Natural killer cell (primary cell): ENCODE measurements around the gene RAB31. TPM values are rescaled to one million over a fixed set of nuclear protein-coding genes. Genes with fewer than 3 reads are reported as not detected.

ENCODE experiments used
- ATAC-seq, 3 donors: fragments of 150-1000 bp in 2 of 3; fragments of 200-7000 bp in 1 of 3; cut with Tn5 transposase; 1 replicate in 1 of 3; 2 replicates in 2 of 3; pipeline ENCODE4 v1.10.0; 2021; ENCODE audit warnings: mild to moderate bottlenecking in 2 of 3, moderate library complexity in 2 of 3
- DNase-seq, 2 donors: peaks; one replicate each; pipeline versions ENCODE4 v3.0.0 to v3.0.0-alpha.2; 2013 to 2021; ENCODE audit warnings: mixed read lengths in 1 of 2
- H3K27ac ChIP-seq: one replicate; pipeline ENCODE4 v1.5.1; 2013; ENCODE audit warnings: mild to moderate bottlenecking, low read length
- H3K27me3 ChIP-seq: one replicate; pipeline ENCODE4 v1.6.1; 2013; ENCODE audit warnings: low read length; ENCODE audit not compliant: control insufficient read depth, insufficient read depth
- H3K36me3 ChIP-seq: one replicate; pipeline ENCODE4 v1.6.1; 2013; ENCODE audit warnings: low read length; ENCODE audit not compliant: control insufficient read depth, insufficient read depth
- H3K4me1 ChIP-seq: one replicate; pipeline ENCODE4 v1.6.1; 2013; ENCODE audit warnings: low read length; ENCODE audit not compliant: control insufficient read depth, insufficient read depth
- H3K4me3 ChIP-seq: one replicate; pipeline ENCODE4 v1.5.1; 2013; ENCODE audit warnings: low read length
- H3K9me3 ChIP-seq: one replicate; pipeline ENCODE4 v1.6.1; 2013; ENCODE audit warnings: low read length; ENCODE audit not compliant: control insufficient read depth, insufficient read depth
- H3K27ac Mint-ChIP-seq, 2 donors: one replicate each; pipeline ENCODE4 v1.8.0; 2022; ENCODE audit warnings: mild to moderate bottlenecking in 2 of 2, mixed read lengths in 2 of 2, moderate library complexity in 1 of 2
- H3K27me3 Mint-ChIP-seq, 2 donors: one replicate each; pipeline ENCODE4 v1.8.0; 2022; ENCODE audit warnings: low read depth in 2 of 2, mixed read lengths in 2 of 2
- H3K36me3 Mint-ChIP-seq: one replicate; pipeline ENCODE4 v1.8.0; 2022; ENCODE audit warnings: mixed read lengths
- H3K4me1 Mint-ChIP-seq, 2 donors: one replicate each; pipeline ENCODE4 v1.8.0; 2022; ENCODE audit warnings: mixed read lengths in 2 of 2
- H3K4me3 Mint-ChIP-seq: one replicate; pipeline ENCODE4 v1.8.0; 2022; ENCODE audit warnings: mild to moderate bottlenecking, moderate library complexity, mixed read lengths
- H3K9me3 Mint-ChIP-seq, 2 donors: one replicate each; pipeline ENCODE4 v1.8.0; 2022; ENCODE audit warnings: mixed read lengths in 2 of 2
- WGBS: methylation state at CpG from one replicate; pipeline ENCODE4 v1.1.7; 2013; ENCODE audit warnings: missing lambda C conversion rate; ENCODE audit not compliant: insufficient coverage; 5-methylcytosine and 5-hydroxymethylcytosine counted together
- intact Hi-C: fragments of 100-400 bp; cut with micrococcal nuclease; formaldehyde crosslinking; loops from one replicate; pipeline ENCODE4 v1.14.2; 2022
- total RNA-seq, 4 donors: library from RNA; stranded (reverse); fragments of 120-200 nt in 1 of 4; gene quantifications; one replicate each; pipeline versions ENCODE4 v1.2.3 to v1.2.4, GENCODE V29; 2013 to 2022
- TF ChIP-seq, protein P1 (sequence below): fragments of 200-600 bp; IDR thresholded peaks from one replicate; pipeline ENCODE4 v1.8.0; 2022; ENCODE audit warnings: antibody characterized with exemption

The RAB31 gene
- total RNA-seq, 3 donors from 2014 or later (not counting 1 experiment from before 2014, with no cell fraction given), result 5.3 to 26.1 (median 9.9) TPM

GRCh38 chr18:9910071-9910470, 202.0 kb downstream of the RAB31 start:
- Histone ChIP-seq H3K27ac (no peak overlapping the region), H3K4me1 (peaks cover 5% of the 10 kb centered on the region), H3K36me3 (no peaks in the 10 kb centered on the region), H3K9me3 (peaks cover 2% of the 10 kb centered on the region), H3K4me3 (no peak overlapping the region), H3K27me3 (no peaks in the 10 kb centered on the region)
- Mint-ChIP-seq H3K27me3 (peaks cover 24 to 47% of the 10 kb centered on the region in 2 donors), H3K4me3 (no peak overlapping the region), H3K9me3 (no peaks in the 10 kb centered on the region), H3K36me3 (no peaks in the 10 kb centered on the region), H3K4me1 (peaks cover 9 to 10% of the 10 kb centered on the region in 2 donors), H3K27ac (no peak overlapping the region)
- TF ChIP-seq, protein P1, sequence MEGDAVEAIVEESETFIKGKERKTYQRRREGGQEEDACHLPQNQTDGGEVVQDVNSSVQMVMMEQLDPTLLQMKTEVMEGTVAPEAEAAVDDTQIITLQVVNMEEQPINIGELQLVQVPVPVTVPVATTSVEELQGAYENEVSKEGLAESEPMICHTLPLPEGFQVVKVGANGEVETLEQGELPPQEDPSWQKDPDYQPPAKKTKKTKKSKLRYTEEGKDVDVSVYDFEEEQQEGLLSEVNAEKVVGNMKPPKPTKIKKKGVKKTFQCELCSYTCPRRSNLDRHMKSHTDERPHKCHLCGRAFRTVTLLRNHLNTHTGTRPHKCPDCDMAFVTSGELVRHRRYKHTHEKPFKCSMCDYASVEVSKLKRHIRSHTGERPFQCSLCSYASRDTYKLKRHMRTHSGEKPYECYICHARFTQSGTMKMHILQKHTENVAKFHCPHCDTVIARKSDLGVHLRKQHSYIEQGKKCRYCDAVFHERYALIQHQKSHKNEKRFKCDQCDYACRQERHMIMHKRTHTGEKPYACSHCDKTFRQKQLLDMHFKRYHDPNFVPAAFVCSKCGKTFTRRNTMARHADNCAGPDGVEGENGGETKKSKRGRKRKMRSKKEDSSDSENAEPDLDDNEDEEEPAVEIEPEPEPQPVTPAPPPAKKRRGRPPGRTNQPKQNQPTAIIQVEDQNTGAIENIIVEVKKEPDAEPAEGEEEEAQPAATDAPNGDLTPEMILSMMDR, result no peak
- ATAC-seq, result no peak
- intact Hi-C loops, result loop anchor here (5.0 to 10.0 kb wide), 6 partner anchors 295 to 1997 kb away; partner anchors contain the start of genes MPPE1, NAPG, NDUFV2 and PPP4R1
- no peak for DNase-seq

DNA sequence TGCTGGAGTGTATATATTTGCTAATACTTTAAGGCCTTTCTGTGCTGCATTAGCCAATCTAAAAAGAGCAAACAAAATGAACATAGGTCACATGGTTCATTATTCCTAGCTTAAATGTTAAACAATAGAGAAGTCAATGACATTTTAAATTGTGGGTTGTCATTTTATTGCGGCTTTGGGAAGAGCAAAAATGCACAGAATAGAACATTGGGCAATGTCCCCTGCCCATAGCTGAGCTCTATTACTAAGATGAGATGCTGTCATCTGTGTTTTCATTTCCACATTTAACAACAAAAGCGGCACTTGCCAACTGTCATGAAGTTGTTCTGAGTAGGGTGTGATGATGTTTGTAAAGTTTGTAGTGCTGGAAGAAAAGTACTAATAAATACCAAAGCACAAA, 202.6 kb downstream of the RAB31 start:
- WGBS, result no CpG with 5 or more reads among the region's 2 CpGs
- TF ChIP-seq, protein P1, result no peak
- Histone ChIP-seq H3K9me3 (peaks cover 2% of the 10 kb centered on the region), H3K27ac (no peak overlapping the region), H3K4me3 (no peak overlapping the region), H3K27me3 (no peaks in the 10 kb centered on the region), H3K36me3 (no peaks in the 10 kb centered on the region), H3K4me1 (peaks cover 5% of the 10 kb centered on the region)
- H3K4me1 Mint-ChIP-seq, result peaks cover 15 to 16% of the 10 kb centered on the region in 2 donors
- intact Hi-C loops, result loop anchor here (5.0 to 10.0 kb wide), 6 partner anchors 296 to 1997 kb away; partner anchors contain the start of genes MPPE1, NAPG, NDUFV2 and PPP4R1
- no peaks in the 10 kb centered on the region for H3K36me3 Mint-ChIP-seq
- ATAC-seq (no peak), DNase-seq (no peak)
- no peak overlapping the region for H3K4me3 Mint-ChIP-seq
- H3K9me3 Mint-ChIP-seq, result no peaks in the 10 kb centered on the region
- H3K27ac Mint-ChIP-seq, result no peak overlapping the region
- H3K27me3 Mint-ChIP-seq, result peaks cover 22 to 44% of the 10 kb centered on the region in 2 donors

- Histone ChIP-seq H3K27ac (no peak overlapping the region), H3K36me3 (no peaks in the 10 kb centered on the region), H3K4me1 (peaks cover 5% of the 10 kb centered on the region), H3K4me3 (no peak overlapping the region), H3K9me3 (peaks cover 2% of the 10 kb centered on the region), H3K27me3 (no peaks in the 10 kb centered on the region)
- DNase-seq, result no peak
- intact Hi-C loops, result loop anchor here (5.0 to 10.0 kb wide), 6 partner anchors 296 to 1996 kb away; partner anchors contain the start of genes MPPE1, NAPG, NDUFV2 and PPP4R1
- Mint-ChIP-seq H3K36me3 (no peaks in the 10 kb centered on the region), H3K4me3 (no peak overlapping the region), H3K27ac (no peak overlapping the region), H3K9me3 (no peaks in the 10 kb centered on the region), H3K4me1 (peaks cover 21 to 22% of the 10 kb centered on the region in 2 donors), H3K27me3 (peaks cover 18 to 40% of the 10 kb centered on the region in 2 donors)
- no peak for ATAC-seq
- WGBS, result 97% methylated on average over 3 of the region's 5 CpGs
- TF ChIP-seq, protein P1, result no peak
These were observed 203.1 kb downstream of the RAB31 start for GRCh38 chr18:9911226-9911625.

Other genes starting within 250 kb of the RAB31 start
- 10 to 100 TPM; 27.3 to 40.0 (median 33.4) TPM for gene RALBP1, start 232.8 kb upstream of the RAB31 start, total RNA-seq
- 100 to 1,000 TPM in 1 of 3 donors, 10 to 100 TPM in 2; 60.5 to 108 (median 72.6) TPM for gene PPP4R1, start 93.7 kb upstream of the RAB31 start, total RNA-seq
- gene TXNDC2, start 177.7 kb downstream of the RAB31 start, total RNA-seq, result not detected
- gene VAPA, start 205.7 kb downstream of the RAB31 start, total RNA-seq, result 100 to 1,000 TPM; 175 to 186 (median 182) TPM